SJSA1 (cell line): ENCODE results near the gene ALDH3B2. TPM values are rescaled to one million over a fixed set of nuclear protein-coding genes. Genes with fewer than 3 reads are reported as not detected.
"Not testable (repeated sequence)": the region's sequence is repeated elsewhere in the genome, so short reads cannot be mapped to it uniquely, and the experiment has no call there.

Experiments used
- DNase-seq, 2 experiments: peaks; one replicate each; pipeline ENCODE4 v3.0.0-alpha.2; 2015 to 2020; ENCODE audit warnings: low spot score in 2 of 2, low read depth in 1 of 2
- H3K27ac ChIP-seq: fragments of 250-450 bp; sonication (Bioruptor Pico); 2 replicates; pipeline ENCODE4 v1.5.1; 2020; ENCODE audit warnings: mild to moderate bottlenecking, moderate library complexity
- H3K27me3 ChIP-seq: fragments of 250-450 bp; sonication (Bioruptor Pico); replicated peaks from 2 replicates; pipeline ENCODE4 v1.5.1; 2020; ENCODE audit warnings: mild to moderate bottlenecking, moderate library complexity
- H3K36me3 ChIP-seq: fragments of 250-450 bp; sonication (Bioruptor Pico); 2 replicates; pipeline ENCODE4 v1.5.1; 2020; ENCODE audit warnings: mild to moderate bottlenecking
- H3K4me1 ChIP-seq: fragments of 250-450 bp; sonication (Bioruptor Pico); replicated peaks from 2 replicates; pipeline ENCODE4 v1.6.1; 2021; ENCODE audit warnings: mild to moderate bottlenecking
- H3K4me3 ChIP-seq: fragments of 250-450 bp; sonication (Bioruptor Pico); 2 replicates; pipeline ENCODE4 v1.5.1; 2020; ENCODE audit warnings: mild to moderate bottlenecking
- H3K9me3 ChIP-seq: fragments of 250-450 bp; sonication (Bioruptor Pico); replicated peaks from 2 replicates; pipeline ENCODE4 v1.5.1; 2020; ENCODE audit warnings: mild to moderate bottlenecking
- total RNA-seq: library from RNA; depleted of rRNA; stranded (reverse); fragments of >200 nt; shearing (Covaris generic); gene quantifications from 2 replicates; pipeline ENCODE4 v1.2.3, GENCODE V29; 2014; rRNA removed

The ALDH3B2 gene
- total RNA-seq, 1 experiment from 2014 or later = not detected

DNA sequence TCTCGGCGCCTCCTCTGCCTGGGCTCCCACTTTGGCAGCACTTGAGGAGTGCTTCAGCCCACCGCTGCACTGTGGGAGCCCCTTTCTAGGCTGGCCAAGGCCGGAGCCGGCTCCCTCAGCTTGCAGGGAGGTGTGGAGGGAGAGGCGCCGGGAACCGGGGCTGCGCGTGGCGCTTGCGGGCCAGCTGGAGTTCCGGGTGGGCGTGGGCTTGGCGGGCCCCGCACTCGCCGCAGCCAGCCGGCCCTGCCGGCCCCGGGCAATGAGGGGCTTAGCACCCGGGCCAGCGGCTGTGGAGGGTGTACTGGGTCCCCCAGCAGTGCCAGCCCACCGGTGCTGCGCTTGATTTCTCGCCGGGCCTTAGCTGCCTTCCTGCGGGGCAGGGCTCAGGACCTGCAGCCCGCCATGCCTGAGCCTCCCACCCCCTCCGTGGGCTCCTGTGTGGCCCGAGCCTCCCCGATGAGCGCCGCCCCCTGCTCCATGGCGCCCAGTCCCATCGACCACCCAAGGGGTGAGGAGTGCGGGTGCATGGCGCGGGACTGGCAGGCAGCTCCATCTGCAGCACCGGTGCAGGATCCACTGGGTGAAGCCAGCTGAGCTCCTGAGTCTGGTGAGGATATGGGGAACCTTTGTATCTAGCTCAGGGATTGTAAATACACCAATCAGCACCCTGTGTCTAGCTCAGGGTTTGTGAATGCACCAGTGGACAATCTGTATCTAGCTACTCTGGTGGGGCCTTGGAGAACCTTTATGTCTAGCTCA lies 55.3 kb downstream of the ALDH3B2 start:
- not testable (repeated sequence) for DNase-seq, H3K4me3 ChIP-seq, H3K36me3 ChIP-seq, H3K9me3 ChIP-seq, H3K27ac ChIP-seq, H3K4me1 ChIP-seq
- H3K27me3 ChIP-seq = peaks cover 33% of the 10 kb centered on the region

DNA sequence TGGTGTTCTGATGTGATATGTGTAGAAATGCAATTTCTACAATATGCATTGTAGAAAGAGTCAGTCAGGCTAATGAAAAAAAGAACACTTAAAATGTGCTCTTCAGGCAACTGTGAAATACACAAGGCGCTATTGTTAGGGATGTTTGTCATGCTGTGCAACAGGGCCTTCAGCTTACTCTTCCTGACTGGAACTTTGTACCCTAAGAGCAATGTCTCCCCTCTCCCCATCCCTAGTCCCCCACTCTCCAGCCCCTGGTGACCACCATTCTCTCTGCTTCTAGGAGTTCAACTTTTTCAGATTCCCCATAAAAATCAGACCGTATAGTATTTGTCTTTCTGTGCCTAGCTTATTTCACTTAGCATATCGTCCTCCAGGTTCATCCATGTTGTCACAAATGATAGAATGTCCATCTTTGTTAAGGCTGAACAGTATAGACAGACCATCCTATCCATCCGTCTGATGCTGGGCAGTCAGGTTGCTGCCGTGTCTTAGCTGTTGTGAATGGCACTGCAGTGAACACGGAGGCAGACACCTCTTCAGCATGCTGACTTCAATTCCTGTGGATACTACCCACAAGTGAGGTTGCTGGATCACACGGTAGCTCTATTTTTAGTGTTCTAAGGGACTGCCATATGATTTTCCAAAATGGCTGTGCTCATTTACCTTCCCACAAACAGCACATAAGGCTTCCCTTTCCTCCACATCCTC lies 57.0 kb downstream of the ALDH3B2 start:
- Histone ChIP-seq H3K27me3 (peaks cover 28% of the 10 kb centered on the region), H3K27ac (no peak overlapping the region), H3K36me3 (peaks cover 18% of the 10 kb centered on the region), H3K9me3 (no peaks in the 10 kb centered on the region; the same call in 1 of the 2 replicates), H3K4me1 (peaks cover 11% of the 10 kb centered on the region), H3K4me3 (no peak overlapping the region)
- no peak for DNase-seq

GRCh38 chr11:67616431-67617242 lies 57.8 kb downstream of the ALDH3B2 start:
- H3K9me3 ChIP-seq = no peaks in the 10 kb centered on the region; the same call in 1 of the 2 replicates
- H3K27me3 ChIP-seq = peaks cover 26% of the 10 kb centered on the region
- no peak overlapping the region for H3K27ac ChIP-seq
- no peak for DNase-seq
- peaks cover 26% of the 10 kb centered on the region for H3K36me3 ChIP-seq
- H3K4me3 ChIP-seq = no peak overlapping the region
- peaks cover 11% of the 10 kb centered on the region for H3K4me1 ChIP-seq

DNA sequence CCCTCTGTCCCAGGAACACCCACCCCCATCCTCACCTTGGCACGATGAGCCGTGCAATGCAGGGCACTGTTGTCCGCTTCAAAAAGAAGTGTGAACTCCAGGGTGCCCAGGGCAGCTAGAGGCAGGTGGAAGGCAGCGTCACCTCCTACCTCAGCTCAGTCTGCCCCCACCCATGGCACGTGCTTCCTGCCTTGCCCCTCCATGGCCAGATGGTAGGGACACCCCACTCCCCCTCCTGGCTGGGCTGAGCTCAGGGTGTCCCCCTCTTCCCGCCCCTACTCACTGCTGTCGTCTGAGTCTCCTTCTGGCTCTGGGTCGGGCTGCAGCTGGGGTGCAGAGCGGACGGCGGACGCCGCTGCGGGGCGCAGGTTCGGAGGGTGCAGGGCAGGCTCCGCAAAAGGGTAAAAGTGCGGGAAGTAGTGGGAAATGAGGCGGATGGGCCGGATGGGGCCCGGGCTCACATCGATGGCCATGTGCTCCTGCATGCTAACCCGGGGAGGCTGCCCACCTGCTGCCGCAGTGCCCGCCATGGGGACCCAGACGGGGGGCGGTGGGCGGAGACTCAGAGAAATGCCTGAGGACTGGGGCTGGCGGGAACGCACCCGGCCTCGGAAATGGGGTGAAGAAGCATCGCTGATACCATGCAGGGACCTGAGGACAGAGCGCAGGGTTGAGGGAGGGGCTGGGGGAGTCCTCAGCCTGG lies 58.5 kb downstream of the ALDH3B2 start:
- Histone ChIP-seq H3K9me3 (no peaks in the 10 kb centered on the region; the same call in 1 of the 2 replicates), H3K27ac (no peak overlapping the region), H3K27me3 (peaks cover 26% of the 10 kb centered on the region), H3K4me3 (no peak overlapping the region), H3K36me3 (peaks cover 33% of the 10 kb centered on the region), H3K4me1 (peaks cover 11% of the 10 kb centered on the region)
- DNase-seq = no peak

DNA sequence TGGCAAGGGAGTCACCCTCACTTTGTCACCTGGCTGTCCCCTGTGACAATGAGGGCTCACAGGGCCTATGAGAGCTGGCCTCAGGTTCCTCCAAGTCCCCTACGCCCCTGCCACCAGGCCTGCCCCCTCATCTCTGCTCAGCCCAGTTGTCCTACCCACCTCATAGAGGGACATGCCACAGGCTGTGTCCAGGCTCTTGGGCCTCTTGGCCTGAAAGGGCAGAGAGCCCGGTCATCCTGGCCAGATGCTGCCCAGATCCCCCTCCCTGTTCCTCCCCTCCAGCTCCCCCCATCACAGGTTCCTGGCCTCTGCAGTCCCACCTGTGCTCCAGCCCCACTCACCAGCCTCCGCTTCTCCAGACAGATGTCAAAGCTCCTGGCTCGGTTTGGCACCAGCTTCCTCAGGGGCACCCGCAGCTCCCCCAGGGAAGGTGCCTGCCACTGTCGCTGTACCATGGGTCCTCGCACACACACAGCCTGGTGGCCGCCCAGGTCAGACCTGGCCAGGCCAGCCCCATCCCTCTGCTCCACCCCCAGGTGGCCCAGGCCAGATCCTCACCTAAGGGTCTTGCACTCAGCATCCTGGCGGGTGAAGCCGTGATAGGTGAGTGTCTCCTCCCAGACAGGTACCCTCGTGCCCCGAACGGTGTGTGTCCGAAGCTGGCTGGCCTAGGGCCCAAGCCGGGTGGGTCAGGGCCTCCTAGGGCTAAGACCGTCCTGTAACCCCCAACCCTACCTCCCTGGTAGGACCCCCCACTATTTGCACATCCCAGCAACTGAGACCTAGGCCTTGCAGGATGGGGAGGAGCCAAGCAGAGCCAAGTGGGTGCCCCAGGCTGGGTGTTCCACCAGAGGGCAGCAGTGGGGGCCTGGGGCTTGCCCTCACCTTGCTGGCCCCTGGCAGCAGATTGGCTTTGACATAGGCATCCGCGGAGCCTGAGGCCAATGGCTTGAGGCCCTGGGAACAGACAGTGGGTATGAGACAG lies 59.4 kb downstream of the ALDH3B2 start:
- Histone ChIP-seq H3K4me3 (no peak overlapping the region), H3K27me3 (peaks cover 26% of the 10 kb centered on the region), H3K9me3 (no peaks in the 10 kb centered on the region; the same call in 1 of the 2 replicates), H3K27ac (no peak overlapping the region), H3K4me1 (peaks cover 11% of the 10 kb centered on the region), H3K36me3 (peaks cover 42% of the 10 kb centered on the region)
- peak; percentile 42 to 78 for DNase-seq

DNA sequence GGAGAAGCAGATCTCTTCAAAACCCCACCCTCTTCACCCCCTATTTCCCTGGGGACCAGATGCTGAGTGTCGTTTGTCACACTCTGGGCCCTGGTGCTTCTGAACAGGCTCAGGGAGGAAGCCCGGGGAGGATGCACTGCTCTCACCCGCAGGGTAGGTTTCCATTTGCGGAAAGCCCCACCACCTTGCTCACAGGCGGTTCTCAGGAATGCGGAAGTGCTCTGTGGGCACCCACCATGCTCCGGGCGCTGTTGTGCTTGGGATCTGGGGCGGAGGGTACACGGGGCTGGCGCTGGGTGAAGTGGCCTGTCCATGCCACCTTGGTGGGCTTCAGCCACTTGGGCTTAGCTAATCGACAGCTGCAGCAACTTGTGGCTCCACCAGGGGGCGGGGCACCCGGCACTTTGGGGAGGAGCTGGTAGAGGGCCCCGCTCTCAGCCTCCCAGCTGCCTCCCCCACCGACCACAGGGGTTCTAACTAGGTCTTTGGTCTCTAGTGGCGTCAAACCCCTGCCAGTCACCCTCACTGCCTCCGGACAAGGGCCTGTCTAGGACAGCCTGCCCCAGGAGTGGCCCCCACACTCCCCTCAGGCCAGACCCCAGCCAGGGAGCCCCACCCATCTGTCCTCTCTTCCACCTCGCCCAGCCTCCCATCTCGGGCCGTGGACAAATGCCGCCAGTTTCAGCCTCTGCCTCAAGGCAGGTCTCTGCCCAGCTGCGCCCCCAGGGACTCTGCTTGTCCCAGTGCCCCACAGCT lies 60.3 kb downstream of the ALDH3B2 start:
- peaks cover 11% of the 10 kb centered on the region for H3K4me1 ChIP-seq
- DNase-seq = peak; percentile 62 to 84
- H3K27me3 ChIP-seq = peaks cover 26% of the 10 kb centered on the region
- H3K4me3 ChIP-seq = peak overlapping the region; percentile 2; the same call in 1 of the 2 replicates
- H3K27ac ChIP-seq = no peak overlapping the region
- peaks cover 51% of the 10 kb centered on the region for H3K36me3 ChIP-seq
- no peaks in the 10 kb centered on the region; the same call in 1 of the 2 replicates for H3K9me3 ChIP-seq

DNA sequence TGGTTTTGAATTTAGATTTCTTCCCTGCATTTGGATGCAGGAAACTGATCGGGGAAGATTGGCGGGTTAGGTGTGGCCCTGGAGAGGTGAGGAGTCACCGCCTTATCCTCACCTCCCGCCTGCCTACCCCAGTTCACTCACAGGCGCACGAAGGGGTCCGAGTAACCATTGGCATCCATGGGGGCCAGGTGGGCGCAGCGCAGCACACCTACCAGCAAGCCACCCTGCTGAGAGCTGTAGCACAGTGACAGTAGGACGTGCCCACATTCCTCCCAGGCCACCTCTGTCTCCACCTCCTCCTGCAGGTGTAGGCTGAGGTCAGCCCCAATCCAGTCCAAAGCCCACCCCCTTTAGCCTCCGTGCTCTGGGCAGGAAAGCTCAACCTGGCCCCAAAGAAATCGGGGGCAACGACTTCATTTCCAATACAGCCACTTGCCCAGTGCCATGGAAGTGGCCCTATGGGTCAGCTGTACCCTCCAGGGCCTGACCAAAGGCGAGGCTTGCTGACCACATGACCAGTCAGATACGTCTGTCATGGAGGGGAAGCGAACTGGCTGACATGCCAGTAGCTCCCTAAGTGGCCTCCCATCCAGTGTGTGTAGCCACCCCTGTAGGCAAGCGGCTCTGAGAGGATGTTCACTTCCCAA lies 61.0 kb downstream of the ALDH3B2 start:
- Histone ChIP-seq H3K27ac (no peak overlapping the region), H3K4me3 (no peak overlapping the region), H3K4me1 (peaks cover 11% of the 10 kb centered on the region), H3K36me3 (peaks cover 58% of the 10 kb centered on the region), H3K27me3 (peaks cover 22% of the 10 kb centered on the region), H3K9me3 (no peaks in the 10 kb centered on the region; the same call in 1 of the 2 replicates)
- DNase-seq = peak in 1 of 2 experiments; percentile 55

DNA sequence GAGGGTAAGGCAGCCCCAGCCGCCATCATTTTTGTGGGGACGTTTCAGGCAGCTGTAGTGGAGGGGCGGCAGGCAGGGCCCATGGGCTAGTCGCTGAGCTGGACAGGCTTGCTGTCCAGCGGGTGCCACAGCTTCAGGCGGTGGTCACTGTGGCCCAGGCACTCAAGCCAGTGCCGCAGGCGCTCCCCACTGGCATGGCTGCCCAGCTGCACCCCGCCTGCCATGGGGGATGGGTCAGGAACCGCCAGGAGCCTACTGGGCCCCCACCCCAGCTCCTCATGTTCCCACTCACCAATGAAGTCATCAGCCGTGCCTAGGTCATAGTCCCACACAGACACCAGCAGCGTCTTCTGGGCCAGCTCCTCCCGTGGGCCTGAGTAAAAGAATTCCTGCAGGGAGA lies 61.7 kb downstream of the ALDH3B2 start:
- H3K27me3 ChIP-seq = peaks cover 15% of the 10 kb centered on the region
- DNase-seq = no peak
- H3K27ac ChIP-seq = no peak overlapping the region
- peaks cover 13% of the 10 kb centered on the region for H3K4me1 ChIP-seq
- H3K9me3 ChIP-seq = no peaks in the 10 kb centered on the region; the same call in 1 of the 2 replicates
- peaks cover 63% of the 10 kb centered on the region for H3K36me3 ChIP-seq
- H3K4me3 ChIP-seq = no peak overlapping the region

Other genes starting within 250 kb of the ALDH3B2 start
- 166 and 177 TPM in 2 replicates for gene RPS6KB2, start 246.1 kb downstream of the ALDH3B2 start, total RNA-seq
- gene PTPRCAP, start 236.9 kb downstream of the ALDH3B2 start, total RNA-seq = 0.37 TPM in 1 of 2 replicates, not detected in the other
- gene CORO1B, start 231.1 kb downstream of the ALDH3B2 start, total RNA-seq = 123 and 181 TPM in 2 replicates
- gene GPR152, start 221.9 kb downstream of the ALDH3B2 start, total RNA-seq = not detected in 2 replicates
- not detected in 2 replicates for gene CABP4, start 219.3 kb downstream of the ALDH3B2 start, total RNA-seq
- 61.1 and 105 TPM in 2 replicates for gene TMEM134, start 205.4 kb downstream of the ALDH3B2 start, total RNA-seq
- gene AIP, start 191.6 kb downstream of the ALDH3B2 start, total RNA-seq = 184 and 185 TPM in 2 replicates
- gene PITPNM1, start 169.3 kb downstream of the ALDH3B2 start, total RNA-seq = 11.5 and 18.7 TPM in 2 replicates
- gene CDK2AP2, start 166.5 kb downstream of the ALDH3B2 start, total RNA-seq = 61.9 and 82.4 TPM in 2 replicates
- not detected in 2 replicates for gene CABP2, start 151.2 kb downstream of the ALDH3B2 start, total RNA-seq
- gene GSTP1, start 90.8 kb downstream of the ALDH3B2 start, total RNA-seq = 2,425 and 2,720 TPM in 2 replicates
- gene NDUFV1, start 67.7 kb downstream of the ALDH3B2 start, total RNA-seq = 308 and 343 TPM in 2 replicates
- gene NUDT8, start 44.7 kb downstream of the ALDH3B2 start, total RNA-seq = 7.4 and 14.0 TPM in 2 replicates
- not detected in 2 replicates for gene TBX10, start 34.9 kb downstream of the ALDH3B2 start, total RNA-seq
- gene ACY3, start 23.9 kb downstream of the ALDH3B2 start, total RNA-seq = not detected in 2 replicates